Tibial artery (tissue), 4 donors: Measurements from ENCODE around the gene ZNF613.
"Not testable (repeated sequence)": the region's sequence is repeated elsewhere in the genome, so short reads cannot be mapped to it uniquely, and the experiment has no call there.

Experiments used
- DNase-seq, 2 donors: peaks; one replicate each; pipeline ENCODE4 v3.0.0-alpha.2; 2019
- H3K27ac ChIP-seq, 2 donors: fragments of 200-600 bp; sonication (generic) in 1 of 2; 1 replicate in 1 of 2; 2 replicates in 1 of 2; pipeline ENCODE4 v1.5.1; 2018 to 2019; ENCODE audit warnings: mild to moderate bottlenecking in 1 of 2
- H3K27me3 ChIP-seq, 2 donors: fragments of 200-600 bp; sonication (generic) in 1 of 2; one replicate each; pipeline versions ENCODE4 v1.5.1 to v1.6.0; 2016 to 2019
- H3K36me3 ChIP-seq, 3 donors: fragments of 200-600 bp; sonication (generic) in 2 of 3; one replicate each; pipeline ENCODE4 v1.5.1; 2016 to 2019; ENCODE audit warnings: mild to moderate bottlenecking in 2 of 3
- H3K4me1 ChIP-seq, 4 donors: fragments of 200-600 bp; sonication (generic) in 2 of 4; 1 replicate in 3 of 4; 2 replicates in 1 of 4; pipeline ENCODE4 v1.5.1; 2016 to 2019
- H3K4me3 ChIP-seq, 2 donors: fragments of 200-600 bp; sonication (generic) in 1 of 2; 1 replicate in 1 of 2; 2 replicates in 1 of 2; pipeline ENCODE4 v1.5.1; 2018 to 2019; ENCODE audit warnings: mild to moderate bottlenecking in 2 of 2
- H3K9me3 ChIP-seq, 3 donors: fragments of 200-600 bp; sonication (generic) in 1 of 3; one replicate each; pipeline ENCODE4 v1.5.1; 2016 to 2019
- CTCF ChIP-seq, 2 experiments: fragments of 200-600 bp in 1 of 2; fragments of 450-650 bp in 1 of 2; IDR thresholded peaks; one replicate each; pipeline ENCODE4 v1.5.1; 2017 to 2019; ENCODE audit warnings: antibody characterized with exemption in 2 of 2, mild to moderate bottlenecking in 1 of 2, moderate library complexity in 1 of 2
- intact Hi-C: fragments of 100-400 bp; cut with DNase I; formaldehyde crosslinking; loops from one replicate; pipeline ENCODE4 v1.15.0; 2023; ENCODE audit warnings: low total_unique reads

ZNF613 gene

GRCh38 chr19:51944798-51945552 is 17.7 kb downstream of the ZNF613 start:
- peaks cover 10 to 100% (median 96%) of the 10 kb centered on the region in 3 donors for H3K9me3 ChIP-seq
- no peaks in the 10 kb centered on the region for H3K27me3 ChIP-seq
- H3K4me1 ChIP-seq: no peaks in the 10 kb centered on the region
- no peak for DNase-seq
- intact Hi-C loops: loop anchor here (5.0 kb wide), 1 partner anchor 718 kb away; the partner anchor contains the start of gene CD33
- H3K27ac ChIP-seq: no peak overlapping the region
- TF ChIP-seq CTCF (IDR thresholded peaks at IDR 0.05): no peak
- peaks cover 60 to 74% (median 68%) of the 10 kb centered on the region in 3 donors for H3K36me3 ChIP-seq
- H3K4me3 ChIP-seq: no peak overlapping the region

- Histone ChIP-seq H3K4me1 (no peaks in the 10 kb centered on the region), H3K4me3 (no peak overlapping the region), H3K27ac (no peak overlapping the region), H3K36me3 (peaks cover 44 to 57% (median 52%) of the 10 kb centered on the region in 3 donors), H3K27me3 (no peaks in the 10 kb centered on the region), H3K9me3 (peaks cover 7 to 99% (median 90%) of the 10 kb centered on the region in 3 donors)
- no peak for DNase-seq
- TF ChIP-seq CTCF (IDR thresholded peaks at IDR 0.05): no peak
- intact Hi-C loops: loop anchor here (5.0 kb wide), 1 partner anchor 719 kb away; the partner anchor contains the start of gene CD33
Measured at GRCh38 chr19:51946602-51947001, 19.3 kb downstream of the ZNF613 start.

GRCh38 chr19:51948975-51949374 is 21.7 kb downstream of the ZNF613 start:
- Histone ChIP-seq H3K4me3 (peak overlapping the region; percentile 20 to 45), H3K4me1 (no peaks in the 10 kb centered on the region), H3K9me3 (peaks cover 7 to 82% (median 76%) of the 10 kb centered on the region in 3 donors), H3K36me3 (peaks cover 20 to 34% (median 28%) of the 10 kb centered on the region in 3 donors), H3K27me3 (no peaks in the 10 kb centered on the region), H3K27ac (peak overlapping the region in 1 of 2 donors; percentile 44)
- intact Hi-C loops: loop anchor here (5.0 kb wide), 1 partner anchor 722 kb away; the partner anchor contains the start of gene CD33
- TF ChIP-seq CTCF (IDR thresholded peaks at IDR 0.05): no peak
- peak in 1 of 2 donors; percentile 34 for DNase-seq

- Histone ChIP-seq H3K36me3 (peaks cover 18 to 34% (median 28%) of the 10 kb centered on the region in 3 donors), H3K9me3 (peaks cover 0 to 87% (median 48%) of the 10 kb centered on the region in 3 donors), H3K27ac (peak overlapping the region in 1 of 2 donors; percentile 48)
- H3K4me1 ChIP-seq, intact Hi-C loops, H3K4me3 ChIP-seq, H3K27me3 ChIP-seq, DNase-seq: not testable (repeated sequence)
Measured at GRCh38 chr19:51957846-51958245, 30.6 kb downstream of the ZNF613 start.

GRCh38 chr19:51959791-51960190 is 32.5 kb downstream of the ZNF613 start:
- Histone ChIP-seq H3K36me3 (peaks cover 38 to 50% (median 47%) of the 10 kb centered on the region in 3 donors), H3K4me1 (peaks cover 0 to 3% (median 0%) of the 10 kb centered on the region in 4 donors), H3K9me3 (peaks cover 0 to 96% (median 59%) of the 10 kb centered on the region in 3 donors), H3K4me3 (no peak overlapping the region), H3K27ac (peak overlapping the region; percentile 39 to 48), H3K27me3 (no peaks in the 10 kb centered on the region)
- no peak for TF ChIP-seq CTCF (IDR thresholded peaks at IDR 0.05)
- intact Hi-C loops: no loop called here
- no peak for DNase-seq

- intact Hi-C loops, H3K4me3 ChIP-seq, H3K4me1 ChIP-seq, H3K27me3 ChIP-seq, DNase-seq: not testable (repeated sequence)
- H3K9me3 ChIP-seq: peaks cover 0 to 99% (median 69%) of the 10 kb centered on the region in 3 donors
- peaks cover 47 to 58% (median 57%) of the 10 kb centered on the region in 3 donors for H3K36me3 ChIP-seq
- peak overlapping the region; percentile 1 to 48 for H3K27ac ChIP-seq
Measured at GRCh38 chr19:51960621-51961233, 33.5 kb downstream of the ZNF613 start.
